AG04449 (cell line): ENCODE measurements around the gene CRELD2.
A peak's percentile ranks its signal among the peaks of the same experiment; 100 is the strongest.

ENCODE experiments used
- CTCF ChIA-PET: fragments of 350-600 bp; formaldehyde crosslinking; extraction: SDS; loops from one replicate; lab custom pipeline; 2021; ENCODE audit warnings: antibody characterized with exemption; lab: Yijun Ruan, JAX
- POLR2A ChIA-PET: fragments of 400-600, 350-600 bp; formaldehyde crosslinking; extraction: SDS; loops from one replicate; lab custom pipeline; 2020; ENCODE audit warnings: antibody characterized with exemption, inconsistent platforms; lab: Yijun Ruan, JAX
- DNase-seq: peaks from one replicate; pipeline ENCODE4 v3.0.0-alpha.2; 2010; ENCODE audit warnings: low read depth, low spot score
- H3K4me3 ChIP-seq: 2 replicates; pipeline ENCODE4 v1.5.1; 2011; ENCODE audit warnings: low read depth, mild to moderate bottlenecking, control low read depth, low read length
- CTCF ChIP-seq: IDR thresholded peaks from one replicate; pipeline ENCODE4 v1.5.1; 2011; ENCODE audit warnings: mild to moderate bottlenecking, moderate library complexity, low read length, control low read depth, inconsistent platforms; ENCODE audit not compliant: insufficient read depth; ENCODE audit errors: missing control alignments

Gene CRELD2

GRCh38 chr22:49934891-49935557 lies 16.6 kb downstream of the CRELD2 start:
- POLR2A ChIA-PET, result no interaction called here
- H3K4me3 ChIP-seq, result peak overlapping the region; percentile 45
- TF ChIP-seq CTCF, result no peak
- CTCF ChIA-PET, result no interaction called here
- DNase-seq, result no peak

DNA sequence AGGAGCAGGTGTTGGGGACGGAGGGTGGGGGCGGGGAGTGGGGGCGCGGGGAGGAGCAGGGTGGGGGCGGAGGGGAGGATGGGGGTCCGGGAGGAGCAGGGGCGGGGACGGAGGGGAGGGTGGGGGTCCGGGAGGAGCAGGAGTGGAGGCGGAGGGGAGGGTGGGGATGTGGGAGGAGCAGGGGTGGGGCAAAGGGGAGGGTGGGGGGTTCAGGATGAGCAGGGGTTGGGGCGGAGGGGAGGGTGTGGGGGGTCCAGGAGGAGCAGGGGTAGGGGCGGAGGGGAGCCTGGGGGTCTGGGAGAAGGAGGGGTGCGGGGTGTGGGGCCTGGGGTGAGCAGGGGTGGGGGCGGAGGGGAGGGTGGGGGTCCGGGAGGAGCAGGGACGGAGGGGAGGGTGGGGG lies 17.1 kb downstream of the CRELD2 start:
- TF ChIP-seq CTCF, result no peak
- CTCF ChIA-PET, result interaction anchor here (1.5 kb wide), 1 partner anchor 95 kb away, joined by 4 read pairs; no protein-coding TSS in a partner anchor
- no peak for DNase-seq
- peak overlapping the region; percentile 36 for H3K4me3 ChIP-seq
- POLR2A ChIA-PET, result interaction anchor here (0.8 to 2.1 kb wide), 3 partner anchors 16 to 35 kb away, joined by 3 to 6 read pairs (median 3); partner anchors contain the start of gene PIM3

GRCh38 chr22:49936018-49936972 lies 17.9 kb downstream of the CRELD2 start:
- POLR2A ChIA-PET, result interaction anchor here (0.8 to 2.1 kb wide), 3 partner anchors 15 to 34 kb away, joined by 3 to 6 read pairs (median 3); partner anchors contain the start of gene PIM3
- no peak for DNase-seq
- H3K4me3 ChIP-seq, result peak overlapping the region; percentile 27
- TF ChIP-seq CTCF, result no peak
- CTCF ChIA-PET, result interaction anchor here (1.5 kb wide), 1 partner anchor 94 kb away, joined by 4 read pairs; no protein-coding TSS in a partner anchor

DNA sequence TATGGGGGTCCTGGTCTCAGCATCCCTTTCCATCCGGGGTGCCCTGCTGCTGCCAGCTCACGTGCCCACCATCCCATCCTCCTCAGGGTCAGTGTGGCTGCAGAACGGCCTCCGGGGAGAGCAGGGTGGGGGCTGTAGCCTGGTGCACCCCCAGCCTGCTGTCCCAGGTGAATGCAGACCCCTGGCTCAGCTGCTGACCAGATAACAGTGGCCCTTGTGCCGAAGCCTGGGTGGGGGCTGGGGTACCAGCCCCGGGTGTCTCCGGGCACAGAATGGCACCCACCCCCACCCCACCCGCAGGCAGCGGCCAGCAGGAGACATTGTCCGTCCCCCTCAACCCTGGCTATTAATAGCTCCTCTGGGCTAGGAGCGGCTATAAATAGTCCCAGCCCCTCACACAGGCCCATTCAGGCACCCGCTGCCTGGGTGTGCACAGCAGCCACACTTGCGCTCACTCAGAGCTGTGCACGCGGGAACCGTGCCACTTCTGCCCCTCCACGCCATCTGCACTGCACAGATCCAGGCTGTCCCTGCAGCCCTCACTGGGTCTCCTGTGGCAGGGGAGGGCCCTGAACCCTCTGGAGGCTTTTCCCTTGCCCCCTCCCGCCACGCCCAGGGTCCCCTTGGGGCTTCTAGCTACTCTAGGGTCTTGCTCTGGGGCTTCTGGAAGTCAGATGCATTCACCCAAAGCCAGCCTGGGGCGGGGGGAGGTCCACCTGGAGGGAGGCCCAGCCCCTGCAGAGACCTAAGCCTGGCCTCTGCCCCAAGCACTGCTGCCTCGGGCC lies 18.7 kb downstream of the CRELD2 start:
- POLR2A ChIA-PET, result interaction anchor here (2.1 kb wide), 1 partner anchor 15 kb away, joined by 6 read pairs; no protein-coding TSS in a partner anchor
- no peak overlapping the region for H3K4me3 ChIP-seq
- TF ChIP-seq CTCF, result no peak
- no peak for DNase-seq
- CTCF ChIA-PET, result interaction anchor here (1.5 kb wide), 1 partner anchor 93 kb away, joined by 4 read pairs; no protein-coding TSS in a partner anchor

DNA sequence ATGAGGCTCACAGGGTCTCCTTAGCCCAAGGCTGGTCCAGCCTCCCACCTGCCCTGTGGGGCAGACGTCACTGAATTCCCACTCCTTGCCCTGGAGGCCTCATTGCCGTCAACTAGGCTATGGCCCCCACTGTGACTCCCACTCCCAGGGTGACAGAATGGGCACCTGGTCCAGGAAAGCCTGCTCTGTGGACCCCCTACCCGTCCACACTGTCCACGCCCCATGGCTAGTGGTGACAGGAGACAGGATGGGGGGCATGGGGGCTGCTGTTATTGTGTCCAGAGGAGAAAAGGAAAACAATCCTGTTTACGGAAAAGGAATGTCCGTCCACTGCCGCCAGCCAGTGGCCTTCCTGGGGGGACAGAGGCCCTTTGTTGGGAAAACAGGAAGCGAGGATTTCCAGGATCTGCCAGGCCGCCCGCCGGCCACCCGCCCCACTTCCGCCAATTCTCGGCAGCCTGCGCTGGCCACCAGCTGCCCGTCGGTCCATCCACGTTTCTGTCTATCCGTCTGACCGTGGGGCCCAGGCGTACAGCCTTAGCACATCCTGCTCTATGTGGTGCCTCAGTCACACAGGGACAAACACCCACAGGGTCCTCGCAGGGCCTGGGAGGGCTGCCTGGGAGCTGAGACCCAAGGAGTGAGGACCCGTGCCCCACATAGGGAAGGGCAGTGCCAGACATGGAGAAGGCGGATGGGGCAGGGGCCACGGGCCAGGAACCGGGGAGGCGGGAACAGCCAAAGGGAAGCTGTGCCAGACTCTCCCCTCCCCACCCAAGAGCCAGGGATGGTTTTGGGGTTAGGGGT lies 19.5 kb downstream of the CRELD2 start:
- TF ChIP-seq CTCF, result no peak
- POLR2A ChIA-PET, result interaction anchor here (2.1 kb wide), 1 partner anchor 14 kb away, joined by 6 read pairs; no protein-coding TSS in a partner anchor
- CTCF ChIA-PET, result interaction anchor here (0.7 kb wide), 1 partner anchor 93 kb away, joined by 3 read pairs; no protein-coding TSS in a partner anchor
- no peak for DNase-seq
- no peak overlapping the region for H3K4me3 ChIP-seq
